Uterus (tissue), 4 donors: Measurements from ENCODE around the gene CNTN1. TPM values are rescaled to one million over a fixed set of nuclear protein-coding genes. Genes with fewer than 3 reads are reported as not detected.

Experiments
- DNase-seq, 2 donors: peaks; one replicate each; pipeline ENCODE4 v3.0.0-alpha.2; 2019 to 2020
- H3K27ac ChIP-seq, 2 donors: fragments of 200-600 bp; sonication (generic); 1 replicate in 1 of 2; 2 replicates in 1 of 2; pipeline ENCODE4 v1.5.1; 2016 to 2018
- H3K27me3 ChIP-seq, 2 donors: fragments of 200-600 bp; sonication (generic); one replicate each; pipeline ENCODE4 v1.5.1; 2018 to 2019; ENCODE audit warnings: control low read depth in 1 of 2
- H3K36me3 ChIP-seq, 2 donors: fragments of 200-600 bp; sonication (generic); one replicate each; pipeline ENCODE4 v1.5.1; 2019; ENCODE audit warnings: control low read depth in 1 of 2
- H3K4me1 ChIP-seq, 2 donors: fragments of 200-600 bp; sonication (generic); one replicate each; pipeline ENCODE4 v1.5.1; 2018 to 2019; ENCODE audit warnings: control low read depth in 1 of 2
- H3K4me3 ChIP-seq, 2 donors: fragments of 200-600 bp; sonication (generic); 1 replicate in 1 of 2; 2 replicates in 1 of 2; pipeline ENCODE4 v1.5.1; 2018 to 2019; ENCODE audit warnings: mild to moderate bottlenecking in 1 of 2
- H3K9me3 ChIP-seq, 2 donors: fragments of 200-600 bp; sonication (generic); one replicate each; pipeline ENCODE4 v1.5.1; 2019; ENCODE audit warnings: control low read depth in 1 of 2
- CTCF ChIP-seq, 4 experiments: fragments of 200-600 bp in 2 of 4; fragments of 450-650 bp in 2 of 4; sonication (generic) in 2 of 4; IDR thresholded peaks; one replicate each; pipeline ENCODE4 v1.5.1; 2016 to 2019; ENCODE audit warnings: antibody characterized with exemption in 4 of 4, mild to moderate bottlenecking in 2 of 4, moderate library complexity in 1 of 4
- POLR2A ChIP-seq, 2 donors: fragments of 450-650 bp; IDR thresholded peaks; one replicate each; pipeline ENCODE4 v1.6.1; 2016; ENCODE audit warnings: antibody characterized with exemption in 2 of 2, mild to moderate bottlenecking in 1 of 2, moderate library complexity in 1 of 2
- intact Hi-C: fragments of 100-400 bp; cut with DNase I; formaldehyde crosslinking; loops from one replicate; pipeline ENCODE4 v1.15.1; 2023; ENCODE audit warnings: low total_unique reads
- total RNA-seq, 4 donors: library from RNA; depleted of rRNA in 3 of 4; stranded (reverse); fragments of >200 nt in 3 of 4; gene quantifications; one replicate each; pipeline versions ENCODE4 v1.1.0 to v1.2.4, GENCODE V29; 2014 to 2023
- donor health status: DM: yes; HTN: yes; CAD: no.

The CNTN1 gene
- total RNA-seq, 4 donors from 2014 or later: 1.5 to 124 (median 11.0) TPM

- no peak for TF ChIP-seq CTCF (IDR thresholded peaks at IDR 0.05)
- no peak for TF ChIP-seq POLR2A (IDR thresholded peaks at IDR 0.05)
- H3K9me3 ChIP-seq: no peaks in the 10 kb centered on the region
- no peak for DNase-seq
- intact Hi-C loops: no loop called here
- no peaks in the 10 kb centered on the region for H3K27me3 ChIP-seq
- H3K27ac ChIP-seq: no peak overlapping the region
- no peaks in the 10 kb centered on the region for H3K36me3 ChIP-seq
- no peak overlapping the region for H3K4me3 ChIP-seq
- no peaks in the 10 kb centered on the region for H3K4me1 ChIP-seq
These were observed 161.0 kb downstream of the CNTN1 start for GRCh38 chr12:40853221-40853620.

GRCh38 chr12:40854604-40855003 lies 162.4 kb downstream of the CNTN1 start:
- DNase-seq: no peak
- intact Hi-C loops: no loop called here
- H3K27me3 ChIP-seq: no peaks in the 10 kb centered on the region
- TF ChIP-seq CTCF (IDR thresholded peaks at IDR 0.05): no peak
- no peak for TF ChIP-seq POLR2A (IDR thresholded peaks at IDR 0.05)
- no peak overlapping the region for H3K27ac ChIP-seq
- H3K36me3 ChIP-seq: no peaks in the 10 kb centered on the region
- no peaks in the 10 kb centered on the region for H3K4me1 ChIP-seq
- H3K9me3 ChIP-seq: no peaks in the 10 kb centered on the region
- H3K4me3 ChIP-seq: no peak overlapping the region

- Histone ChIP-seq H3K4me3 (no peak overlapping the region), H3K36me3 (no peaks in the 10 kb centered on the region), H3K4me1 (no peaks in the 10 kb centered on the region), H3K27me3 (no peaks in the 10 kb centered on the region), H3K9me3 (no peaks in the 10 kb centered on the region), H3K27ac (no peak overlapping the region)
- TF ChIP-seq CTCF (IDR thresholded peaks at IDR 0.05): no peak
- no peak for TF ChIP-seq POLR2A (IDR thresholded peaks at IDR 0.05)
- intact Hi-C loops: no loop called here
- no peak for DNase-seq
These were observed 172.7 kb downstream of the CNTN1 start for GRCh38 chr12:40864891-40865290.

- intact Hi-C loops: no loop called here
- Histone ChIP-seq H3K4me1 (no peaks in the 10 kb centered on the region), H3K4me3 (no peak overlapping the region), H3K36me3 (no peaks in the 10 kb centered on the region), H3K27ac (no peak overlapping the region), H3K9me3 (no peaks in the 10 kb centered on the region), H3K27me3 (no peaks in the 10 kb centered on the region)
- TF ChIP-seq POLR2A (IDR thresholded peaks at IDR 0.05) (no peak), CTCF (IDR thresholded peaks at IDR 0.05) (no peak)
- DNase-seq: no peak
These were observed 178.7 kb downstream of the CNTN1 start for GRCh38 chr12:40870981-40871380.

GRCh38 chr12:40874868-40875267 lies 182.6 kb downstream of the CNTN1 start:
- DNase-seq: no peak
- H3K27me3 ChIP-seq: no peaks in the 10 kb centered on the region
- no peak for TF ChIP-seq POLR2A (IDR thresholded peaks at IDR 0.05)
- H3K4me1 ChIP-seq: no peaks in the 10 kb centered on the region
- H3K9me3 ChIP-seq: no peaks in the 10 kb centered on the region
- no peaks in the 10 kb centered on the region for H3K36me3 ChIP-seq
- H3K4me3 ChIP-seq: no peak overlapping the region
- intact Hi-C loops: no loop called here
- no peak overlapping the region for H3K27ac ChIP-seq

- no peak for DNase-seq
- Histone ChIP-seq H3K4me1 (no peaks in the 10 kb centered on the region), H3K27me3 (no peaks in the 10 kb centered on the region), H3K9me3 (no peaks in the 10 kb centered on the region), H3K4me3 (no peak overlapping the region), H3K36me3 (no peaks in the 10 kb centered on the region), H3K27ac (no peak overlapping the region)
- intact Hi-C loops: no loop called here
- TF ChIP-seq POLR2A (IDR thresholded peaks at IDR 0.05): no peak
- TF ChIP-seq CTCF (IDR thresholded peaks at IDR 0.05): no peak
These were observed 197.1 kb downstream of the CNTN1 start for GRCh38 chr12:40889329-40889728.
